GM12891 (cell line): ENCODE results near the gene DNM3.

Source experiments
- PAX5 ChIP-seq: IDR thresholded peaks from 2 replicates; pipeline ENCODE4 v1.6.1; 2011; ENCODE audit warnings: low read length, moderate library complexity, mild to moderate bottlenecking; ENCODE audit not compliant: insufficient read depth, severe bottlenecking
- POLR2A ChIP-seq: IDR thresholded peaks from 2 replicates; pipeline ENCODE4 v1.6.1; 2011; ENCODE audit warnings: low read depth, low read length, control low read depth
- POLR2AphosphoS5 ChIP-seq: IDR thresholded peaks from 2 replicates; pipeline ENCODE4 v1.6.1; 2011; ENCODE audit warnings: low read depth, low read length, control low read depth
- TAF1 ChIP-seq: IDR thresholded peaks from 2 replicates; pipeline ENCODE4 v1.6.1; 2011; ENCODE audit warnings: low read depth, low read length, control low read depth

- TF ChIP-seq POLR2A (no peak), POLR2AphosphoS5 (no peak), TAF1 (no peak), PAX5 (no peak)
Measured at GRCh38 chr1:172255223-172255560, 413.9 kb downstream of the DNM3 start.
